Stimulated activated CD4-positive, alpha-beta T cell treated with anti-CD3 and anti-CD28 coated beads, TNF-alpha, amount 100 ng/mL, for 4 hours (primary cell): ENCODE results near the gene TTC32.

Source experiments
- DNase-seq, 3 experiments: peaks; one replicate each; pipeline ENCODE4 v3.0.0-alpha.2; 2020; ENCODE audit warnings: low read depth in 3 of 3

The TTC32 gene

DNA sequence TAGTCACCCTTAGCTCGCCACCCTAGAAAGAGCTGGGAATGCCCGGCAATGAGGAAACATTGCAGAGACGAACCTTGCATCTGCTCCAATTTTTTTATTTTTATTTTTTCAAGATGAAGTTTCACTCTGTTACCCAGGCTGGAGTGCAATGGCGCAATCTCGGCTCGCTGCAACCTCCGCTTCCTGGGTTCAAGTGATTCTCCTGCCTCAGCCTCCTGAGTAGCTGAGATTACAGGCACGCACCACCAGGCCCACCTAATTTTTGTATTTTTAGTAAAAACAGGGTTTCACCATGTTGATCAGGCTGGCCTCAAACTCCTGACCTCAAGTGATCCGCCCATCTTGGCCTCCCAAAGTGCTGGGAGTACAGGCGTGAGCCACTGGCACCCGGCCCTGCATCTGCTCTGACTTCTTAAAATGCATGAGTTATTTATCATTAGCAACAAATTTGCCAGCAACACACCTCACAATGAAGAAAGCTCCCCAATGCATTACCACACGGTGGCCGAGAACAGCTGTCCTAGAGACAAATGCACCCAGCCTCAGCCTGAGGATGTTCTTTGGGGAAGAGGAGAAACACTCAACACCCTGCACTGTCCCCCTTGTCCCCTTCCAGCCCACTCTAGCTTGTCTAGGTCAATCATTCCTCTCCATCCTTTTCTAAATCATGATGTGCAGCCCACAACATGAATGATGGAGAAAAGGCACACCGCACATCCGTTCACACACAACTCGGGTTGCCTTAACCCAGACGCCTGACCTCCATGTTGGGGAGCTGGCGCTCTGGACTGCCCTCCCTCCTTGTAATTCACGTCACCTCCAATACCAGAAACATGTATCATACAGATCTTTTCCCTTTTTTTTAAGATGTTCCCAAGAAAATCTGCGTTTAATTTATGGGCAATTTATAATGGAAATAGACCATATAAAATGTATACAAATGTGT lies 46.9 kb downstream of the TTC32 start:
- no peak for DNase-seq

DNA sequence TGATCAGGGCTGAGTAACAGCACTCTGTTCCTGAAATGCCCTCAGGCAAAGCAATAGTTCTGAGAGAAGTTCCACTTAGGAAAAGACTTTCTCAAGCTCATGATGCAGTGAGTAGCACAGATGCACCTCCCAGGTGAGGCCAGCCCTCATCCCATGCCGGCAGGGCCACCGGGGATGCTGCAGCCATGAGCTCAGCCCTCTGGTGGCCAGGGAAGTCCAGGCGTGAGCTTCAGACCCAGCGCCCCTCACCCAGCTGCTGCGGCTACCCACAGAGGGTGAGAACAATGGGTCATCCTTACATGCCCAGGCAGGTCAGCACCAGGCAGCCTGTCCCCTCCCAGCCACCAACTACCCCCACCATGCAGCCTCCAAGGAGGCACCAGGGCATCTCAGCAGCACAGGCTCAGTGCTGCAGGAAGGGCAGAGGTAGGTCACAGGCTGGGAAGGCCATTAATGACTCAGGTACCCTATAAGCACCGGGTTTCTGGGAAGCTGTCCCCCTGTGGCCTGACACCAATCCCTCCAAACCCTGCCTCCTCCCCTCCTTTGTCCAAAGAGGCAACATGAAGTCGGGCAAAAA lies 50.6 kb downstream of the TTC32 start:
- DNase-seq = no peak

DNA sequence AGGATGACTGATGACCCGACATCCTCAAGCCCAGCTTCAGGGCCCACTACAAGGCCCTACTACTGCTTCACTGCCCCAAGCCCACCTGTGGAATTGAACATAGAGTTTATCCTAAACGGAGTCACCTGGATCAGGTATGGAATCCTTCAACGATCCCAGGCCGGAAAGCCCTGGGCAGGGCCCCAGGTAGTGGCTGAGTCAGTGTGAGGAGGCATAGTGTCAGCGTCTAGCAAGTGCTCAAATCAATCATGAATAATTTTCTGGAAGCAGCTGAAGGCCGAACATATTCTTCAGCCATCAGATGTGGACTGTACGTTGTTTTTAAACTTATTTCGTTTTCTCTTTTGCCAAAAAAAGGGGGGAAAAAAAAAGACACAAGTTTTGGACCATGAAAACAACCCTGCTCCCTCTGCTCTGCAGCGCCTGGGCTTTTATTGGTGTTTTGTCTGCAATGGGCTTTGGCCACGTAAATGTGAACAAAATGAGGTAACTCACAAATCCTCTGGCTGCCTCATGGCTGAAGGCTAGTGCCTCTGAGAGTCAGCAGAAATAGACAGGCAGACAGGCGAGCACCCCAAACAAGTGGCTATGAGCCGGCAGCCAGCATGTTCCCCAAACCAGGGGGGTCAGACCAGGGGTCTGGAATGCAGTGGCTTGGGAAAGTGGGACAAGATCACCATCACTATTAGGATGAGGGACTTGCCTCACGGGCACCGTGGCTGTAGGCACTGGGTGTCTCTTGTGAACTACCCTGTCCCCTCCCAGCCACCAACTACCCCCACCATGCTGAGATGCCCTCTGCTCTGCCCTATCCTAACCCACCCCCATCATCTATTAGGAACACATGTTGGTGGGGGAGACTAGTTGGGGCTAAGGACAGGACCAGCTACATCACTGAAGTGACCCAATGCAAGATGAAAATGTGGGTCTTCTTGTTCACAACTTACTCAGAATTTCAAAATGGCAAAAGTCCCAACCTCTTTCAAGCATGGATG lies 51.4 kb downstream of the TTC32 start:
- DNase-seq = no peak

DNA sequence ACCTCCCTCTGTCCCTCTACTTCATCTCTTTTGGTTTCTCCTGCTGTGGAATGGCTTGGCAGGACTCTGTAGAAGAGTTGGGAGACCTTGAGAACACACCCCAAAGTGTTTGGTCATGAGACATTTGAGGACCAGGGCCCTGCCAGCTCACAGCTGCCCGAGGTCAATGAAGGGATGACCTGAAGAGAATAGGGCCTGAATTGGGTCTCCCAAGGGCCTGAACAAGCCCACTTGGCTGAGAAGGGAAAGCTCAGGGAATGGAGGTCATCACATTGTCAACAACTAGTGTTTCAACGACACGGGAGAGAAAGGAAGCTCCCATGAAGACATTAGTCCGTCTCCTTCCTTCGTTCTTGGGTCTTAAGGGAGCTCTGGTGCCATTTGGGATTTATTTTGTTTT lies 52.8 kb downstream of the TTC32 start:
- DNase-seq = no peak

DNA sequence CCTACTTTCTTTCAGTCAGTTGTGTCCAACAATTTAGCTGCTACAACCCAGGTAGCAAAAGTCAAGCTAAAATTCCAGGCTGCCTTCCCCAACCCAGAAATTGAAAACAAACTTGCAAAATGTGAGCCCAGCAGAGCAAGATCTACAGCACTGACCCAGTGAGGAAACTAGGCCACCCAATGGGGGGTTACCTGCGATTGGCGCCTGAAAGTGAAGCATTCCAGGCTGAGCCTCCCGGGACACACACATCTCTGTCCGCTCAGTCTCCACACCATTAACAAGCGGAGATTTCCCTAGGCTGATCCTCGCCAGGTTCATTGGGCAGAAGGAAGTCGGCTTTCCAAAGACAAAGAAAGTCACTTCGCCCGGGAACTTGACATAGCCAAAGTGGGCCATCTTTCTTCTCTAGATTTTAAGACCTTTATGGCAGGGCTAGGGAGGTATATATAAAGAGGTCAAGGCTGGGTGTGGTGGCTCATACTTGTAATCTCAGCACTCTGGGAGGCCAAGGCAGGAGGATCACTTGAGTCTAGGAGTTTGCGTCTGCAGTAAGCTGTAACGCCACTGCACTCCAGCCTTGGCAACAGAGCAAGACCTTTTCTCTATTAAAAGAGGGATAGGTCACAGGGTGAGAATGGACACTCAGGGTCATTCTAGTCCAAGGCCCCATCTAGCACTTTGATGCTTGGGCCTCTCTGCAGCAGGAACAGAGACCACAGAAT lies 53.6 kb downstream of the TTC32 start:
- DNase-seq = no peak

DNA sequence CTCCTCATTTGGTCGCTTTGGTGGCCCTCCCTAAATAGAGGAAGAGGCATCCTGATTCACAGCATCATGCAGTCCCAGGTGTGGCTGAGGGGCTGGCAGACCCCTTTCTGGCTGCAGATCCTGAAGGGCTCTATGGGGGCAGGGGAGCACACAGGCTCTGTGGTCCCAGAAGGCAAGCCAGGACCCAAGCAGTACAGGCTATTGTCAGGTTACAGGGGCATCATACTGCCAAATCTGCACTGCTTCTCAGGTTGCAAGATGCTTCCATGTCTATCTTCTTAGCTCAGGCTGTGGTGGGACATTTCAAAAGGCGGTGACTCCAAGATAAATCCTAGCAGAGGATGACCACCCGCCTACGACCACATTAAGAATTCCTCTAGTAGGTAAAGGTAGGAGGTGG lies 54.3 kb downstream of the TTC32 start:
- DNase-seq = no peak
